NB4 (cell line): Measurements from ENCODE around the gene VANGL2.

Experiments used
- DNase-seq: peaks from one replicate; pipeline ENCODE4 v3.0.0; 2010; ENCODE audit warnings: low read depth
- H3K4me3 ChIP-seq: one replicate; pipeline ENCODE4 v1.5.1; 2011; ENCODE audit warnings: mild to moderate bottlenecking, low read depth, low read length, moderate library complexity
- CTCF ChIP-seq: IDR thresholded peaks from one replicate; pipeline ENCODE4 v1.5.1; 2012; ENCODE audit warnings: low read depth, low read length
- MAX ChIP-seq: IDR thresholded peaks from 2 replicates; pipeline ENCODE4 v1.6.1; 2011; ENCODE audit warnings: low read depth, low read length
- MYC ChIP-seq: IDR thresholded peaks from 2 replicates; pipeline ENCODE4 v1.6.1; 2011; ENCODE audit warnings: low read depth, low read length
- POLR2A ChIP-seq: IDR thresholded peaks from 2 replicates; pipeline ENCODE4 v1.6.1; 2011; ENCODE audit warnings: mild to moderate bottlenecking; ENCODE audit not compliant: insufficient read length; ENCODE audit errors: extremely low read depth

Gene VANGL2

GRCh38 chr1:160429125-160429561 is 28.8 kb downstream of the VANGL2 start:
- H3K4me3 ChIP-seq = no peak overlapping the region
- TF ChIP-seq POLR2A = no peak
- no peak for TF ChIP-seq CTCF
- no peak for TF ChIP-seq MAX
- no peak for TF ChIP-seq MYC
- no peak for DNase-seq

DNA sequence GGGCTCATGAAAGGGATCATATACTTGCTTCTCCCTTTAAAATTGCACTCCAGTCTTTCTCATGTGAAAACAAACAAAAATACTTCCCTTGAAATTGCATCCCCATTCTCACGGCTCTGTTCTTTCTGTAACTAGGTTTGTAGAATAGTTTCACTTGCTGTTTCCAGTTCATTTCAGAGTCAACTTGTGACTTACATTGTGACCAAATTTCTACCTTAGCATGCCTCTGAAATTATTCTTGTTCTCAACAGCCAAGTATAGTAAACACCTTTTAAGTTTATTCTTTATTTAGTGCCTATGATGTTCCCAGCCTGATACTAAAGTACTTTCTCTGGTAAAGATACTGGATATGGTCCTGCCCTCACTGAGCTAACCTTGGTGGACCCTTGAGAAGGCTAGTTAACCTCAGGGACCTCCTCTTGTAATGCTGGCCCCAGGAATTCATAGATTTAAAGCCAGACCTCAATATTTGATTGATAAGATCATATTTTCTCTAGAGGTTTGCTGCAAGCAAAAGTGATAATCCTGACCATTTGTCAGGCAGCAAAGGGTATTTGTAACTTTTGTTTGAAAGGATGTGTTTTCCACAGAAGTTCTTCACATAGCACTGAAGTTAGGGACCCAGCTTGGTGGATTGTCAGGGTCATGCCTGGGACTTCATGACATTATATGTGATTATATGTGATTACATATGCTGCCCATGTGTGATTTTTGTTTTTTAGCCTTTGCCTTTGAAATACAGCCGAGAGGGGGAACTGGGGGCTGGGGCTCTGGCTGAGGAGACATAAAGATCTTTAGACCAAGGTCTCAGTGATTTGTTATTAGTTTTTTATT is 29.6 kb downstream of the VANGL2 start:
- no peak overlapping the region for H3K4me3 ChIP-seq
- DNase-seq = no peak
- TF ChIP-seq MYC (no peak), MAX (no peak), CTCF (no peak), POLR2A (no peak)

DNA sequence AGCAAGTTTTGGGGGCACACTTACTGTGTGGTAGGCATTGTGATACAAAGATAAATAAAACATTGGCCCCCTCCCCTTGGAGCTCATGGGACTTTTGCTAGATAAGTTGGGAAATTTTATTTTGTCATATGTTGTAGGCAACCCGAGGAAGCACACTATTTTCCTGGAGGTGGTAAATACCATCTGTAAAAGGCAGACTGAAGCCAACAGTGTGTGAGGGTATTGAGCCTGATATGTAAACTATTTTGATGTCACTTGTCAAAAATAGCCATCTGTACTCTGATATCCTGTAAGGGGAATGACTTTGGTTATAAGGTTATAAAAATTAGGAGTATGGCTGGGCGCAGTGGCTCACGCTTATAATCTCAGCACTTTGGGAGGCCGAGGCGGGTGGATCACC is 30.6 kb downstream of the VANGL2 start:
- TF ChIP-seq MAX (no peak), MYC (no peak), POLR2A (no peak), CTCF (no peak)
- no peak for DNase-seq
- no peak overlapping the region for H3K4me3 ChIP-seq

DNA sequence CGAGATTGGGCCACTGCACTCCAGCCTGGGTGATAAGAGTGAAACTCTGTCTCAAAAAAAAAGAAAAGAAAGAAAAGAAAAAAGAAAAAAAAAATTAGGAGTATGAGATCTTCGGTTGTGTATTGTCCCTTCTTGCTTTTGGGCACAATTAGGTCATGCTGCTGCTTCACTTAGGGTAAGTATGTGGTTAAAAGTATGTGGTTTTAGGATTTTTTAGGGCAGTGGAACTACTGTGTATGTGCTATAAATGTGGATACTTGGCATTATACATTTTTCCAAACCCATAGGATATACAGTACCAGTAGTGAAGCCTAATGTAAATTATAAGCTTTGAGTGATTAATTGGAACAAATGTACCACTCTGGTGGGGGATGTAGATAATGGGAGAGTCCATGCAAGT is 31.2 kb downstream of the VANGL2 start:
- TF ChIP-seq CTCF (no peak), MAX (no peak), POLR2A (no peak), MYC (no peak)
- H3K4me3 ChIP-seq = no peak overlapping the region
- DNase-seq = no peak

GRCh38 chr1:160432371-160432786 is 32.0 kb downstream of the VANGL2 start:
- DNase-seq = no peak
- H3K4me3 ChIP-seq = no peak overlapping the region
- TF ChIP-seq POLR2A (no peak), MAX (no peak), MYC (no peak), CTCF (no peak)
